Omental fat pad (tissue), 4 donors: ENCODE data around the gene COPG2. TPM values are rescaled to one million over a fixed set of nuclear protein-coding genes. Genes with fewer than 3 reads are reported as not detected.

Experiments used
- ATAC-seq: fragments of 150-250 bp; one replicate; pipeline ENCODE4 v1.9.1; 2016; ENCODE audit warnings: mild to moderate bottlenecking, moderate library complexity; ENCODE audit not compliant: low FRiP score
- DNase-seq: peaks from one replicate; pipeline ENCODE4 v3.0.0-alpha.2; 2019; ENCODE audit warnings: low spot score
- total RNA-seq, 4 donors: library from RNA; depleted of rRNA; stranded (reverse); fragments of >200 nt; gene quantifications; one replicate each; pipeline ENCODE4 v1.1.0, GENCODE V29; 2016
- TF ChIP-seq, protein P1 (sequence below), 3 donors: fragments of 450-650 bp; IDR thresholded peaks; one replicate each; pipeline ENCODE4 v1.5.1; 2016 to 2017; ENCODE audit warnings: antibody characterized with exemption in 3 of 3, mild to moderate bottlenecking in 3 of 3, moderate library complexity in 2 of 3

The COPG2 gene, protein sequence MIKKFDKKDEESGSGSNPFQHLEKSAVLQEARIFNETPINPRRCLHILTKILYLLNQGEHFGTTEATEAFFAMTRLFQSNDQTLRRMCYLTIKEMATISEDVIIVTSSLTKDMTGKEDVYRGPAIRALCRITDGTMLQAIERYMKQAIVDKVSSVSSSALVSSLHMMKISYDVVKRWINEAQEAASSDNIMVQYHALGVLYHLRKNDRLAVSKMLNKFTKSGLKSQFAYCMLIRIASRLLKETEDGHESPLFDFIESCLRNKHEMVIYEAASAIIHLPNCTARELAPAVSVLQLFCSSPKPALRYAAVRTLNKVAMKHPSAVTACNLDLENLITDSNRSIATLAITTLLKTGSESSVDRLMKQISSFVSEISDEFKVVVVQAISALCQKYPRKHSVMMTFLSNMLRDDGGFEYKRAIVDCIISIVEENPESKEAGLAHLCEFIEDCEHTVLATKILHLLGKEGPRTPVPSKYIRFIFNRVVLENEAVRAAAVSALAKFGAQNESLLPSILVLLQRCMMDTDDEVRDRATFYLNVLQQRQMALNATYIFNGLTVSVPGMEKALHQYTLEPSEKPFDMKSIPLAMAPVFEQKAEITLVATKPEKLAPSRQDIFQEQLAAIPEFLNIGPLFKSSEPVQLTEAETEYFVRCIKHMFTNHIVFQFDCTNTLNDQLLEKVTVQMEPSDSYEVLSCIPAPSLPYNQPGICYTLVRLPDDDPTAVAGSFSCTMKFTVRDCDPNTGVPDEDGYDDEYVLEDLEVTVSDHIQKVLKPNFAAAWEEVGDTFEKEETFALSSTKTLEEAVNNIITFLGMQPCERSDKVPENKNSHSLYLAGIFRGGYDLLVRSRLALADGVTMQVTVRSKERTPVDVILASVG
- 10 to 100 TPM; 12.6 to 29.8 (median 16.8) TPM for total RNA-seq

GRCh38 chr7:130668258-130669084, at the start of gene COPG2:
COPG2 (minus strand) TSS chr7:130668748; CDS start chr7:130668668, 80 bp downstream.
- TF ChIP-seq, protein P1, sequence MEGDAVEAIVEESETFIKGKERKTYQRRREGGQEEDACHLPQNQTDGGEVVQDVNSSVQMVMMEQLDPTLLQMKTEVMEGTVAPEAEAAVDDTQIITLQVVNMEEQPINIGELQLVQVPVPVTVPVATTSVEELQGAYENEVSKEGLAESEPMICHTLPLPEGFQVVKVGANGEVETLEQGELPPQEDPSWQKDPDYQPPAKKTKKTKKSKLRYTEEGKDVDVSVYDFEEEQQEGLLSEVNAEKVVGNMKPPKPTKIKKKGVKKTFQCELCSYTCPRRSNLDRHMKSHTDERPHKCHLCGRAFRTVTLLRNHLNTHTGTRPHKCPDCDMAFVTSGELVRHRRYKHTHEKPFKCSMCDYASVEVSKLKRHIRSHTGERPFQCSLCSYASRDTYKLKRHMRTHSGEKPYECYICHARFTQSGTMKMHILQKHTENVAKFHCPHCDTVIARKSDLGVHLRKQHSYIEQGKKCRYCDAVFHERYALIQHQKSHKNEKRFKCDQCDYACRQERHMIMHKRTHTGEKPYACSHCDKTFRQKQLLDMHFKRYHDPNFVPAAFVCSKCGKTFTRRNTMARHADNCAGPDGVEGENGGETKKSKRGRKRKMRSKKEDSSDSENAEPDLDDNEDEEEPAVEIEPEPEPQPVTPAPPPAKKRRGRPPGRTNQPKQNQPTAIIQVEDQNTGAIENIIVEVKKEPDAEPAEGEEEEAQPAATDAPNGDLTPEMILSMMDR (IDR thresholded peaks at IDR 0.05): no peak
- DNase-seq (peak; percentile 73), ATAC-seq (peak; percentile 98)

DNA sequence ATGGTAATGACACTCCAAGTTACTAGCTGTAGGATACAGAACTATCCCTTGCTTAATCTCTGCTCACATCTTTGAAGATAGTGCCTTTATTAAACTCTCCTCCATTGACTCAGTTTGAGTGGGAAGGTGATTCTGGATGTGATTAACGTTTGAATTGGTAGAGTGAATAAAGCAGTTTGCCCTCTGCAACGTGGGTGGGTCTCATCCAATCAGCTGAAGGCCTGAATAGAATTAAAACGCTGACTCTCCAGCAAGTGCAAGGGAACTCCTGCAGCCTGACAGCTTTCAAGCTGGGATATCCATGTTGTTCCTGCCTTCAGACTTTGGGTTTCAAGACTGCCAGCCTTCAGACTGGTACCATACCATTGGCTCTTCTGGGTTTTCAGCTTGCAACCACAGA, 43.9 kb upstream of the COPG2 start:
- DNase-seq (no peak), ATAC-seq (no peak)
- TF ChIP-seq, protein P1 (IDR thresholded peaks at IDR 0.05): no peak

DNA sequence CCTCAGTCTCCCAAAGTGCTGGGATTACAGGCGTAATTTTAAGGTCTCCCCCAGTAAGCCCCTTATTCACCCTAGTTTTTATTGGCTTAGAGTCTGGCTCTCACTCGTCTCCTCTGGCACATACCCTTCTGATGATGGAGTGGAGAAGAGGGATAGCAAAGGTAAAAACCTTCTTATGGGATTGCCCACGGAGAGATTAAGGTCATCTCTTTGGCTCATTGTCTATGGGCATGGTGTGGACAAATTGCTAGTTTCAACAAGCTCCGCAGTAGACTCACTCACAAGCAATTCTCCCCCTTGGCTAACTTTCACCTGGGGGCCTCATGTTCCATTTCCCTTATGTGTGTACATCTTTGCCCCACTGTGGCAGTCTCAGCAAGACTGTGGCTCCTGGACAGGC, 40.2 kb upstream of the COPG2 start:
- TF ChIP-seq, protein P1 (IDR thresholded peaks at IDR 0.05): no peak
- DNase-seq (no peak), ATAC-seq (no peak)

GRCh38 chr7:130708001-130708400, 39.5 kb upstream of the COPG2 start:
- ATAC-seq (no peak), DNase-seq (no peak)
- TF ChIP-seq, protein P1 (IDR thresholded peaks at IDR 0.05): no peak

DNA sequence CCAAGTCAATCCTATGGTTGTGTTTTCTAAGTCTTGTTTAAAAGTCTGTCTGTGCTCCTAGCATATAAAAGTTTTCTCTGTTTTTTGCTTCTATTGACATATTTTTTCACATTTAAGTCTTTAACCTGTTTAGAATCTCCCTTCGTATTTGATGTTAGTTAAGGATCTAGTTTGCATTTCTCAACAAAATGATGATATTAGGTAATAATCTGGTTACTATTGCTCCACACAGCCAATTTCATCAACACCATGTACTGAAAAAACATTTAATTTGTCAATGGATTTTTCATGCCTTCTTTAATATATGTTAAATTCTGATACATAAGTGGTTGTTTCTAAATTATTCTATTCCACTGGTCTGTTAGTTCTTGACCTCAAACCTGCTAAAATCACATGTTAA, 35.3 kb upstream of the COPG2 start:
- no peak for ATAC-seq
- TF ChIP-seq, protein P1 (IDR thresholded peaks at IDR 0.05): no peak
- DNase-seq: no peak

DNA sequence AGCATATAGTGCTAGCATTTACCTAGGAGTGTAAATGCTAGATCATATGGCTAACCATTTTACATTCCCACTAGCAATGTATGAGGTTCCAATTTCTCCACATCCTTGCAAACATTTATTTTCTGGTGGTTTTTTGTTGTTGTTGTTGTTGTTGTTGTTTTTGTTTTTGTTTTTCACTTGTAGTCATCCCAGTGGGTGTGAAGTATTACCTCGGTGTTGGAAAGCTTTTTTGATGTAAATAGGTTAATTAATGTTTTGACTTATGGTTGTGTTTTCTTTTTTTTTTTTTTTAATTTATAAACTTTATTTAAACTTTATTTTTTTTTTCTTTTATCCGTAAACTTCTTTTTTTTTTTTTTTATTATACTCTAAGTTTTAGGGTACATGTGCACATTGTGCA, 33.1 kb upstream of the COPG2 start:
- no peak for ATAC-seq
- DNase-seq: no peak
- TF ChIP-seq, protein P1 (IDR thresholded peaks at IDR 0.05): no peak
